PC-9 (cell line): ENCODE measurements around the gene TMEM167A.

Experiments used
- EZH2 ChIP-seq: fragments of 200-600 bp; sonication (generic); IDR thresholded peaks from 2 replicates; pipeline ENCODE4 v1.8.0; 2017; ENCODE audit warnings: antibody characterized with exemption, low read depth
- TF ChIP-seq, protein P1 (sequence below): fragments of 200-600 bp; sonication (generic); conservative IDR thresholded peaks from 2 replicates; pipeline ENCODE4 v1.6.1; 2017; ENCODE audit warnings: mixed run types, antibody characterized with exemption, mild to moderate bottlenecking, moderate library complexity

DNA sequence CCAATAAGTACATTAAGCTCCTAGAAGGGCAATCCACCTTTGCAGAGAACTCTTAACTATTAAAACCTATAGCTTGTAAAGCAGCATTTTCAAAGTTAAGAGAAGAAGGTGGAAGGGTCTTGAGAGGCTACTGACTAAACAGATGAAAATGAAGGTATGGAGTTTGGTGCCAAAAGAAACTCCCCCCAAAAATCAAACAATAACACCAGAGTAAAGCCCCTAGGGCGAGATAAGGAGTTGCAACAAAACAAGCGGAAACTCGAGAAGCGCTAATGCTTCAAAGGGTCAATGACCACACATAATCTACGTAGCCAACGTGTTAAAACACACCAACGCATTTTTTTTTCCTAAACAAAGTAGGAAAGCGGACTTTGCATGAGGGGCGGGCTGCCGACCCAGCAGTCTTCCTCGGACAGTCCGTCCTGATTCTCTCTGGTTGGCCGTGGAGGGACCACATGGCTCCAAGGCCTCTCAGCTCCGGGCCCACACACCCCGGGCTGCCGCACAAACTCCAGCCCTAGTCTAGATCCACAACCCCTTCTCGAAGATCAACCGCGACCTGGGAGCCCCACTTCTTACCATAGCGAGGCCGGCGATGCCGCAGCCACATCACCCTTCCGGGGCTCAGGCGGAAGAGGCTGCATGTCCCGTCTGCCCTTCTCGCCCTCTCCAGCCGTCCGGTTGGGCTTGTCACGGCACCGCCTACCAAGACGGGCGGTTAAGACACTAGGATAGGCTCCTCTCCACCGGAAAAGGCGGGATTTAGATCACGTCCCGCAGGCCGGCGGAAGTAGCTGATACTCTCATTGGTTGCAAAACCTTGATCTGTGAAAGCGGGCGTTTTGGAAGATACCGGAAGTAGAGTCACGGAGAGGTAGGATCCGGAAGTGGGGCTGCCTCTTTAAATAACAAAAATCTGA is at the start of gene TMEM167A, which contains the start of gene XRCC4:
- TF ChIP-seq, protein P1, sequence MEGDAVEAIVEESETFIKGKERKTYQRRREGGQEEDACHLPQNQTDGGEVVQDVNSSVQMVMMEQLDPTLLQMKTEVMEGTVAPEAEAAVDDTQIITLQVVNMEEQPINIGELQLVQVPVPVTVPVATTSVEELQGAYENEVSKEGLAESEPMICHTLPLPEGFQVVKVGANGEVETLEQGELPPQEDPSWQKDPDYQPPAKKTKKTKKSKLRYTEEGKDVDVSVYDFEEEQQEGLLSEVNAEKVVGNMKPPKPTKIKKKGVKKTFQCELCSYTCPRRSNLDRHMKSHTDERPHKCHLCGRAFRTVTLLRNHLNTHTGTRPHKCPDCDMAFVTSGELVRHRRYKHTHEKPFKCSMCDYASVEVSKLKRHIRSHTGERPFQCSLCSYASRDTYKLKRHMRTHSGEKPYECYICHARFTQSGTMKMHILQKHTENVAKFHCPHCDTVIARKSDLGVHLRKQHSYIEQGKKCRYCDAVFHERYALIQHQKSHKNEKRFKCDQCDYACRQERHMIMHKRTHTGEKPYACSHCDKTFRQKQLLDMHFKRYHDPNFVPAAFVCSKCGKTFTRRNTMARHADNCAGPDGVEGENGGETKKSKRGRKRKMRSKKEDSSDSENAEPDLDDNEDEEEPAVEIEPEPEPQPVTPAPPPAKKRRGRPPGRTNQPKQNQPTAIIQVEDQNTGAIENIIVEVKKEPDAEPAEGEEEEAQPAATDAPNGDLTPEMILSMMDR, result no peak
- no peak for TF ChIP-seq EZH2
